ENCODE measurements around the gene ZMIZ1. TPM values are rescaled to one million over a fixed set of nuclear protein-coding genes. Genes with fewer than 3 reads are reported as not detected.
A peak's percentile ranks its signal among the peaks of the same experiment; 100 is the strongest.

ZMIZ1 gene
- polyA plus RNA-seq, 2 of the 4 experiments (the other 2 are of a cell fraction): 8.1 to 30.3 TPM

DNA sequence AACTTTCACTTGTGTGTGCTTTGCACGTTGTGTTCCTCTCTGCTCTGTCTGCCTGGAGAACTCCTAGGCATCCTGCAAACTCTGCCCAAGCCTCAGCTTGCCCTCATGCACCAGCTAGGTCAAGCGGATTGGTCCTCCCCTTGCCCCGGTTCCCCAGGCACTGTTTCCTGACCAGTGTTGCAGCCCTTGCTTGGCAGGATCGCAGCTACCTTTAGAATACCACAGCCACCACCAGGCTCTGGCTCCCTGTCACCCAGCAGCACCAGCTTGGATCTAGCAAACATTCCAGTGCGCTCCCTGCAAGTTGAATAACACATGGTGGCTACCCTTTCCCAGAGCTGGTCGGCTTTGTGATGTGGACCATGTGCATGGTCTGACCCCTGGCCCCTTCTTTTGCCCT lies 19.0 kb downstream of the ZMIZ1 start (continued):
- TF ChIP-seq MAFK (IDR thresholded peaks at IDR 0.05; ENCODE audit: partially characterized antibody): no peak

DNA sequence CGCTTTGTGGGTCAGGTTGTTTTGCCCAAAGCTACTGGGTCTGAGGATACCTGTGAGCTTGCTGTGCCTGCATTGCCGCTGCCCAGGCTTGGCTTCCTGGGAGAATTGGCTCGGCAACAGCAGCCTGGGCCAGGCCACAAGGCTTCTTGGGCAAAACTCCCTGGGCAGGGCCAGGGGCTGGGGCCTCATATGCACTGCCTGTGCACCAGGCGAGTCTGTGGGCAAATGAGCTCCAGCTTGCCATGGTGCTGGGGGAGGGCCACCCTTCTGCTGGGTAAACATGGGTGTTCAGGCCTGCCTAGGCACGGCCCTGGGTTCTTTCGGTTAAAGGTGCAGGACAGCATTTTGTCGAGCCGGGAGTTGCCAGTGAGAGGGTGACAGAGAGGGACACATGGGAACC lies 19.4 kb downstream of the ZMIZ1 start:
- no peak for DNase-seq (ENCODE audit: low read depth in 1 of 2, low spot score in 1 of 2)
- ATAC-seq: no peak
- 0 out of 3 replicates have a peak overlapping the region, but pooled peaks have one; percentile 10 for H3K4me2 ChIP-seq
- H3K9me3 ChIP-seq: no peaks in the 10 kb centered on the region
- H3K4me1 ChIP-seq: peaks cover 99% of the 10 kb centered on the region
- WGBS (ENCODE audit: missing lambda C conversion rate): 74% methylated on average over 7 of the region's 8 CpGs
- H3K27ac ChIP-seq: peak overlapping the region; percentile 21 to 98; a peak in 3 of 6 replicates
- ChIA-PET POLR2A (no interaction called here), CTCF (interaction anchor here (0.8 to 34.5 kb wide), 6 partner anchors 10 to 1041 kb away, joined by 3 to 373 read pairs (median 4); no protein-coding TSS in a partner anchor)
- FAIRE-seq: no peak
- H3K4me3 ChIP-seq: no peak overlapping the region
- TF ChIP-seq, protein P1, sequence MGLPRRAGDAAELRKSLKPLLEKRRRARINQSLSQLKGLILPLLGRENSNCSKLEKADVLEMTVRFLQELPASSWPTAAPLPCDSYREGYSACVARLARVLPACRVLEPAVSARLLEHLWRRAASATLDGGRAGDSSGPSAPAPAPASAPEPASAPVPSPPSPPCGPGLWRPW (IDR thresholded peaks at IDR 0.05): no peak
- TF ChIP-seq ATOH8 (CRISPR knock-in tag; IDR thresholded peaks at IDR 0.05; ENCODE audit: low read depth): no peak
- TF ChIP-seq FOSB (CRISPR knock-in tag; IDR thresholded peaks at IDR 0.05): no peak
- no peak for TF ChIP-seq EHMT2 (IDR thresholded peaks at IDR 0.05; ENCODE audit: low read depth)
- no peak for TF ChIP-seq JUN (IDR thresholded peaks at IDR 0.05)
- TF ChIP-seq POLR2A (IDR thresholded peaks at IDR 0.05; ENCODE audit: low read length): no peak
- TF ChIP-seq, protein P2, sequence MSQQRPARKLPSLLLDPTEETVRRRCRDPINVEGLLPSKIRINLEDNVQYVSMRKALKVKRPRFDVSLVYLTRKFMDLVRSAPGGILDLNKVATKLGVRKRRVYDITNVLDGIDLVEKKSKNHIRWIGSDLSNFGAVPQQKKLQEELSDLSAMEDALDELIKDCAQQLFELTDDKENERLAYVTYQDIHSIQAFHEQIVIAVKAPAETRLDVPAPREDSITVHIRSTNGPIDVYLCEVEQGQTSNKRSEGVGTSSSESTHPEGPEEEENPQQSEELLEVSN (IDR thresholded peaks at IDR 0.05; ENCODE audit: borderline replicate concordance, low read depth): no peak
- TF ChIP-seq, protein P3, sequence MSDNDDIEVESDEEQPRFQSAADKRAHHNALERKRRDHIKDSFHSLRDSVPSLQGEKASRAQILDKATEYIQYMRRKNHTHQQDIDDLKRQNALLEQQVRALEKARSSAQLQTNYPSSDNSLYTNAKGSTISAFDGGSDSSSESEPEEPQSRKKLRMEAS (IDR thresholded peaks at IDR 0.05): no peak
- TF ChIP-seq RARB (CRISPR knock-in tag; IDR thresholded peaks at IDR 0.05): no peak
- no peak for TF ChIP-seq MAFK (IDR thresholded peaks at IDR 0.05; ENCODE audit: partially characterized antibody)
- no peak for TF ChIP-seq CBX2 (IDR thresholded peaks at IDR 0.05; ENCODE audit: borderline replicate concordance, low read depth)
- TF ChIP-seq, protein P4, sequence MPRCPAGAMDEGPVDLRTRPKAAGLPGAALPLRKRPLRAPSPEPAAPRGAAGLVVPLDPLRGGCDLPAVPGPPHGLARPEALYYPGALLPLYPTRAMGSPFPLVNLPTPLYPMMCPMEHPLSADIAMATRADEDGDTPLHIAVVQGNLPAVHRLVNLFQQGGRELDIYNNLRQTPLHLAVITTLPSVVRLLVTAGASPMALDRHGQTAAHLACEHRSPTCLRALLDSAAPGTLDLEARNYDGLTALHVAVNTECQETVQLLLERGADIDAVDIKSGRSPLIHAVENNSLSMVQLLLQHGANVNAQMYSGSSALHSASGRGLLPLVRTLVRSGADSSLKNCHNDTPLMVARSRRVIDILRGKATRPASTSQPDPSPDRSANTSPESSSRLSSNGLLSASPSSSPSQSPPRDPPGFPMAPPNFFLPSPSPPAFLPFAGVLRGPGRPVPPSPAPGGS (IDR thresholded peaks at IDR 0.05): no peak
- no peak for TF ChIP-seq SMC3 (IDR thresholded peaks at IDR 0.05)
- no peak for TF ChIP-seq TP53 (CRISPR knock-in tag; IDR thresholded peaks at IDR 0.05)
- no peak for TF ChIP-seq POLR2AphosphoS2 (conservative IDR thresholded peaks at IDR 0.05; ENCODE audit: low read length)
- TF ChIP-seq, protein P5, sequence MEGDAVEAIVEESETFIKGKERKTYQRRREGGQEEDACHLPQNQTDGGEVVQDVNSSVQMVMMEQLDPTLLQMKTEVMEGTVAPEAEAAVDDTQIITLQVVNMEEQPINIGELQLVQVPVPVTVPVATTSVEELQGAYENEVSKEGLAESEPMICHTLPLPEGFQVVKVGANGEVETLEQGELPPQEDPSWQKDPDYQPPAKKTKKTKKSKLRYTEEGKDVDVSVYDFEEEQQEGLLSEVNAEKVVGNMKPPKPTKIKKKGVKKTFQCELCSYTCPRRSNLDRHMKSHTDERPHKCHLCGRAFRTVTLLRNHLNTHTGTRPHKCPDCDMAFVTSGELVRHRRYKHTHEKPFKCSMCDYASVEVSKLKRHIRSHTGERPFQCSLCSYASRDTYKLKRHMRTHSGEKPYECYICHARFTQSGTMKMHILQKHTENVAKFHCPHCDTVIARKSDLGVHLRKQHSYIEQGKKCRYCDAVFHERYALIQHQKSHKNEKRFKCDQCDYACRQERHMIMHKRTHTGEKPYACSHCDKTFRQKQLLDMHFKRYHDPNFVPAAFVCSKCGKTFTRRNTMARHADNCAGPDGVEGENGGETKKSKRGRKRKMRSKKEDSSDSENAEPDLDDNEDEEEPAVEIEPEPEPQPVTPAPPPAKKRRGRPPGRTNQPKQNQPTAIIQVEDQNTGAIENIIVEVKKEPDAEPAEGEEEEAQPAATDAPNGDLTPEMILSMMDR (IDR thresholded peaks at IDR 0.05): no peak
- no peak for TF ChIP-seq MYC (IDR thresholded peaks at IDR 0.05; ENCODE audit: borderline replicate concordance, low read length)
- no peak for TF ChIP-seq ESRRA (IDR thresholded peaks at IDR 0.05; ENCODE audit: borderline replicate concordance, low read length)
- no peak for TF ChIP-seq SREBF2 (IDR thresholded peaks at IDR 0.05)
- no peak for TF ChIP-seq CEBPB (IDR thresholded peaks at IDR 0.05)
